Activated T-cell treated with anti-CD3 and anti-CD28 coated beads, Interleukin-2, amount 50 U/mL, for 24 hours (primary cell): ENCODE data around the gene PODNL1.

Experiments
- DNase-seq: peaks from one replicate; pipeline ENCODE4 v3.0.0-alpha.2; 2020
- H3K27ac Mint-ChIP-seq: 2 replicates; pipeline ENCODE4 v1.8.0; 2020; ENCODE audit warnings: mild to moderate bottlenecking, mixed read lengths
- H3K27me3 Mint-ChIP-seq: 2 replicates; pipeline ENCODE4 v1.8.0; 2020; ENCODE audit warnings: mixed read lengths
- H3K36me3 Mint-ChIP-seq: 2 replicates; pipeline ENCODE4 v1.8.0; 2020; ENCODE audit warnings: low read depth, mixed read lengths
- H3K4me1 Mint-ChIP-seq: 2 replicates; pipeline ENCODE4 v1.8.0; 2020; ENCODE audit warnings: low read depth, mixed read lengths
- H3K4me3 Mint-ChIP-seq: 2 replicates; pipeline ENCODE4 v1.8.0; 2020; ENCODE audit warnings: mild to moderate bottlenecking, moderate library complexity, mixed read lengths
- H3K9me3 Mint-ChIP-seq: 2 replicates; pipeline ENCODE4 v1.8.0; 2020; ENCODE audit warnings: mixed read lengths

PODNL1 gene

DNA sequence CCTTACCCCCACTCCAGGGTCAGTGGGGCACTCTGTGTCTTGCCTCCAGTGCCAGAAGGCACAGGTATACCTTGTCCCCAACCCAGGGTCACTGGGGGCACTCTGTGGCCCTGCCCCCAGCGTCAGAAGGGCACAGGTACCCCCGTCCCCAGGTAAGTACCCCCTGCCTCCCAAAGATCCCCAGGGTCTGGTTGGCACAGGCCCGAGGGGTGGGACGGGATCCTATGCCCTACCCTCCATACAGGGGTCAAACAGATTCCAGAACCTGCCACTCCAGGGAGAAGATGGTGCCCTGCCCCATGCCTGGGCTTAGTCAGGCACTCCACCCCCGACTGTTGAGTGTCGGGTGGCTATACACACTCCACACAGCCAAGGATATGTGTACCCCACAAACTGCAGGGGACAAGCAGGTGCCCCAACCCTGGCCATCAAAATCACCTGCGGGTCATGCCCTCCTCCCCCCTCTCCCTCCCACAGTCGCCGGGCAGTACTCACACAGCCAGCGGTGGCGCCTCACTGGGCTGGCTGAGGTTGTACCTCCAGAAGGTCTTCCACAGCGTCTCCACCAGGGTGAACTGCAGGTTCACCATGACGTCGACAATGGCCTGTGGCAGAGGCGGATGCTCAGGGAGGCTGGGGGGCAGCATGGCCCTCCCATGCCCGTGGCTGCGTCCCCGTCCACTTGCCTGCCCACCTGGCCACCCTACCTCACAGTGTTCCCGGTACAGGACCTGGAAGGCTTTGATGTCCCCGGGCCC, 27.9 kb upstream of the PODNL1 start:
- no peaks in the 10 kb centered on the region for H3K4me1 Mint-ChIP-seq
- H3K9me3 Mint-ChIP-seq, result no peaks in the 10 kb centered on the region
- H3K36me3 Mint-ChIP-seq, result peaks cover 64% of the 10 kb centered on the region
- no peak overlapping the region for H3K27ac Mint-ChIP-seq
- no peak overlapping the region for H3K4me3 Mint-ChIP-seq
- no peak for DNase-seq
- H3K27me3 Mint-ChIP-seq, result no peaks in the 10 kb centered on the region

GRCh38 chr19:13965377-13965896, 27.2 kb upstream of the PODNL1 start:
- no peak for DNase-seq
- Mint-ChIP-seq H3K27me3 (no peaks in the 10 kb centered on the region), H3K27ac (peak overlapping the region; percentile 37), H3K4me3 (no peak overlapping the region), H3K9me3 (no peaks in the 10 kb centered on the region), H3K4me1 (no peaks in the 10 kb centered on the region), H3K36me3 (peaks cover 66% of the 10 kb centered on the region)

- Mint-ChIP-seq H3K27me3 (no peaks in the 10 kb centered on the region), H3K4me1 (no peaks in the 10 kb centered on the region), H3K27ac (peak overlapping the region; percentile 53), H3K4me3 (no peak overlapping the region), H3K9me3 (no peaks in the 10 kb centered on the region), H3K36me3 (peaks cover 68% of the 10 kb centered on the region)
- DNase-seq, result no peak
Observed at GRCh38 chr19:13964776-13965175, 26.6 kb upstream of the PODNL1 start.

DNA sequence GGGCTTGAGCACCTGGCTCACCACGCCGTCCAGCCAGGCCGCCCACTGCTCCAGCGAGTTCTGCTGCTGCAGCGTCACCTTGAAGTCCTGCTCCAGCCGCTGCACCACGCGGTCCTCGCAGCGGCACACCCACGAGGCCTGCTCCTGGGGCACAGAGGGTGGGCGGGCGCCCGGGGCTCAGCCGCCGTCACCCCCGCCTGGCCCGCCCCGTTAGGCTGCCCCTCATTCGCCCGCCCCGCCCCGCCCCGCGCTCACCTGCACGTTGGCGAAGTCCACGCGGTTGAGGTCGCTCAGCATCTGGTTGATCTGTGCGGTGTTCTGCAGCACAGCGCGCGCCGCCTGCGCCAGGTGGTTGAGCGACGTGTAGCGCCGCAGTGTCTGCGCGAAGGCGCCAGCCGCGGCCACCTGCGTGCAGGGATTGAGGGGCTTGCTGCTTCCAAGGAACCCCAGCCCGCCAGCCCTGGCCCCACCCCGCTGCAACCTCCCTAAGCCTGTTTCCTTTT, 25.4 kb upstream of the PODNL1 start:
- H3K9me3 Mint-ChIP-seq, result no peaks in the 10 kb centered on the region
- H3K4me1 Mint-ChIP-seq, result no peaks in the 10 kb centered on the region
- H3K4me3 Mint-ChIP-seq, result no peak overlapping the region
- H3K27me3 Mint-ChIP-seq, result no peaks in the 10 kb centered on the region
- no peak for DNase-seq
- H3K36me3 Mint-ChIP-seq, result peaks cover 66% of the 10 kb centered on the region
- no peak overlapping the region for H3K27ac Mint-ChIP-seq

GRCh38 chr19:13962699-13963602, 24.7 kb upstream of the PODNL1 start:
- Mint-ChIP-seq H3K4me1 (no peaks in the 10 kb centered on the region), H3K9me3 (no peaks in the 10 kb centered on the region), H3K36me3 (peaks cover 69% of the 10 kb centered on the region), H3K4me3 (no peak overlapping the region), H3K27ac (no peak overlapping the region), H3K27me3 (no peaks in the 10 kb centered on the region)
- DNase-seq, result no peak

DNA sequence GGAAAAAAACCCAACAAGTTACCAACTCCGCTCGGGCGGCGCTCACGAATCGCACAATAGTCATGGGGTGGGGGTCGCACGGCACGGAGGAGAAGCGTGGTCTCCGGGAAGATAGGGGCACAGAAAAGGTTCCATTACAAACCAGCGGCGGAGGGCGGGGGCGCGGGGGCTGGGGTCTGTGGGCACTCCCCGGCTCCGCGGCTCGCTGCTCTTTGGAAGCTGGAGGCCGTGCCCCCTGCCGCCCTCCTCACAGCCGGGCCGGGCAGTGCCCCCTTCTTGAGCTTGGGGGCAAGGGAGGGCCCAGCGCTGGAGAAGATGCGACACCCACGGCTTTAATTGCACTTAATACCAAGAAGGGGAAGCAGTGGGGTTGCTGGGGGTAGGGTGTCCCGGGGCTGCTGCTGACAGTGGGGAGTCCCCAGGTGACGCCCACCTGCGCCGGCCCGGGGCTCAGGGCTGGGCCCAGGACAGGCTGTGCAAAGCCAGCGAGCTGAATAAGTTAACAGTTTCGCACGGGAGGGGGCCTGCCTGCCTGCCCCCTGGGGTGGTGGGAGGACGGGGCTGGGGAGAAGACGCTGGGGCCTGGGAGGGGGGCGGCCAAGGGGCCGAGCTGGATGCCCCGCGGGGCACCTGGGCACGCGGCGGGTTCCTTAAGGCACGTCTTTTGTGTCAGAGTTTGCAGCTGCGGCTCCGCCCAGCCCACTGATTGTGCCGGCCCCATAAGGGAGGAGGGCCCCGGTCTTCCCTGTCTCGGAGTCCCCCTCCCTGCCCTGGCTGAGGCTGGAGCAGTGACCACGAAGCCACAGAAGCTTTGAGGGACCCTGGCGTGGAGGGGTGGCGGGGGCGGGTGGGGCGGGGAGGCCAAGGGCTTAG, 23.8 kb upstream of the PODNL1 start:
- no peak for DNase-seq
- H3K4me1 Mint-ChIP-seq, result no peaks in the 10 kb centered on the region
- H3K27ac Mint-ChIP-seq, result peak overlapping the region; percentile 55
- no peaks in the 10 kb centered on the region for H3K27me3 Mint-ChIP-seq
- peaks cover 69% of the 10 kb centered on the region for H3K36me3 Mint-ChIP-seq
- no peak overlapping the region for H3K4me3 Mint-ChIP-seq
- H3K9me3 Mint-ChIP-seq, result no peaks in the 10 kb centered on the region

DNA sequence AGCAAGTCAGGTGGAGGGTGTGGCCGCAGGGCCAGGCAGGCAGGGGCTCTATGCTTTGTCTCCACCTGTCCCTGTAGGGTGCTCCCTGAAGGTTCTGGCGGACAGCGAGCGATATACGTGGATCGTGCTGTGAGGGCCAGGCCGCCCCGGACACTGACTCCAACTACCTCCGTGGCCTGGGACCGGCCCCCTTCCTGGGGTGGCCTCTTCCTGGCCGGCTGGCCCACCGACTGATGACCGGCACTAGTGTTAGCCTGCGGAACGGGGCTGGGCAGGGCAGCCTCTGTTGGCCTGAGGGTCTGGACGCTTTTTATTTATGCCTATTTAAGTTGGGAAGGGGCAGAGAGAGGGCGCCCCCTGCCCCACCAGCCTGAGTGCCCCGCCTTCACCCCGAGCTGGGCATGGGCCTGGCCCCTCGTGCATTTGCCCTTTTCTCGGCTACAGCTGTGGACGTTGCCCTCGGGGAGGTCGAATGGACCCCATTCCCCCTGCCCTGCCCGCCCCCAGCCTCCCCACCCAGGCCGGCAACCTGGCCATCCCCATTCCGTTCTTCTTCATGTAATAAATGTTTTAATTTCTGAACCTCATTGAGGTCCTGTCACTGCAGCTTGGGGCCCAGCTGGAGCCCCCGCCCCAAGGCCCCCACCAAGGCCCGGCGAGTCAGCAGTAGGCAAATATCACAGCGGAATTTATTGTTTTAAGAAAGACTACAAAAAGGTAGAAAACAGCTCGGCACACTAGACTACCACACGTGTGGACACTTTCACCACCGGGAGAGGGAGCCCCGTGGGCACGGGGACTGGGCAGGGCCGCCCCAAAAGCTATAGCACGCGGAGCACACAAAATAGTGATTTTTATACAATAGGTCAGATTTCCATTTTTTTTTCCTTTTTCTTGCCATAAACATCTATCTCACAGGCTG, 22.9 kb upstream of the PODNL1 start:
- H3K4me1 Mint-ChIP-seq, result no peaks in the 10 kb centered on the region
- H3K9me3 Mint-ChIP-seq, result no peaks in the 10 kb centered on the region
- no peak overlapping the region for H3K4me3 Mint-ChIP-seq
- no peak for DNase-seq
- peaks cover 71% of the 10 kb centered on the region for H3K36me3 Mint-ChIP-seq
- peak overlapping the region; percentile 55 for H3K27ac Mint-ChIP-seq
- H3K27me3 Mint-ChIP-seq, result no peaks in the 10 kb centered on the region

DNA sequence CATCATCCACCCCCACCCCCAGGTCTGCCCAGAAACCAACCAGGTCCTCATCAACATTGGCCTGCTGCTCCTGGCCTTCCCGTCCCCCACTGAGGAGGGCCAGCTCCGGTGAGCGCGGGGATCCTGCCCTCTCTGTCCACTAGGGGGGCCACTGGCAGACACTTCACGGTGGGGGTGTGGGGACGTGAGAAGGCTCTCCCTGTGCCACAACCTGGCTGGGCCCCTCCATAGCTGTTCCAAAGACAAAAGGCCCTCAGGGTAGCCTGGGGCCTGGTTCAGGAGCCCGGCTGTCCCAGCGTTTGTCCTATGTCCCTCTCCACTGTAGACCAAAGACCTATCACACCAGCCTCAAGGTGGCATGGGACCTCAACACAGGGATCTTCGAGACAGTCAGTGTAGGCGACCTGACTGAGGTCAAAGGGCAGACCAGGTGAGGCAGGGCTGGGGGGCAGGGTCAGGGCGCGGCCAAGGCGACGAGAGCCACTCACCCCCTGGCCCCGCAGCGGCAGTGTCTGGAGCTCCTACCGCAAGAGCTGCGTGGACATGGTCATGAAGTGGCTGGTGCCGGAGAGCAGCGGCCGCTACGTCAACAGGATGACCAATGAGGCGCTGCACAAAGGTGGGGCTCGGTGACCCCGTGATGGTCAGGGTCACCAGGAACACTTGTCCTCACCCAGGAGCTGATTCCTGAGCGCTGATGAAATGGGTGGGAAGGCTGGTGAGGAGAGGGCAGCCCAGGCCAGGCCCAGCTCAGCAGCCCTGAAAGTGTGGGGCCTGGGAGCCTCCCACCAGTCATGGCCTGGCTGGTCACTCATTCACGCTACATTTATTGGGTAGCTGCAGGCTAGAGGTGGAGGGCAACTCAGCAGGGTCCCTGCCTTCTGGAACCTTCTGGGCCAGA, 22.0 kb upstream of the PODNL1 start:
- no peaks in the 10 kb centered on the region for H3K9me3 Mint-ChIP-seq
- peaks cover 73% of the 10 kb centered on the region for H3K36me3 Mint-ChIP-seq
- no peaks in the 10 kb centered on the region for H3K4me1 Mint-ChIP-seq
- DNase-seq, result no peak
- peak overlapping the region; percentile 40 for H3K27ac Mint-ChIP-seq
- H3K27me3 Mint-ChIP-seq, result no peaks in the 10 kb centered on the region
- no peak overlapping the region for H3K4me3 Mint-ChIP-seq

GRCh38 chr19:13959141-13959961, 21.1 kb upstream of the PODNL1 start:
- H3K4me1 Mint-ChIP-seq, result peaks cover 3% of the 10 kb centered on the region
- DNase-seq, result no peak
- H3K27ac Mint-ChIP-seq, result no peak overlapping the region
- peaks cover 73% of the 10 kb centered on the region for H3K36me3 Mint-ChIP-seq
- no peaks in the 10 kb centered on the region for H3K27me3 Mint-ChIP-seq
- no peak overlapping the region for H3K4me3 Mint-ChIP-seq
- H3K9me3 Mint-ChIP-seq, result no peaks in the 10 kb centered on the region

- no peak for DNase-seq
- Mint-ChIP-seq H3K27me3 (no peaks in the 10 kb centered on the region), H3K27ac (peak overlapping the region; percentile 63), H3K4me1 (peaks cover 15% of the 10 kb centered on the region), H3K4me3 (no peak overlapping the region), H3K9me3 (no peaks in the 10 kb centered on the region), H3K36me3 (peaks cover 74% of the 10 kb centered on the region)
Observed at GRCh38 chr19:13958043-13958442, 19.8 kb upstream of the PODNL1 start.

DNA sequence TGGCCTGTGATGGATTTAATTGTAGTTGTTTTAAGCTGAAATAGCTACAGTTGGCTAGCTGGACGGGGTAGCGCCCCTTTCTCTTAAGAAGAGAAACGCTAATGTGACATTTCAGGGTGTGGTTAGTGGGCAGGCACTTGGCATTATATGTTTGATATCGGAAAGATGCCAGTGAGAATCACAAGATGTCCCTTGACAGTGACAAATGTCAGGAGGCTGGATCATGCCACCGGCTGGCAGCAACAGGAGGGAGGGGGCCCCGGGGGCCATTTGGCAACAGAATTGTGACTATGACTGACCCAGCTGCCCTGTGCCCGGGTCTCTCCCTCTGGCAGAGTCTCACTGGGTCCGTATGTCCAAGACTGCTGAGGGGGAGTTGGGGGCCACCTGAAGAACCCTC, 18.8 kb upstream of the PODNL1 start:
- Mint-ChIP-seq H3K36me3 (peaks cover 76% of the 10 kb centered on the region), H3K27me3 (no peaks in the 10 kb centered on the region), H3K9me3 (no peaks in the 10 kb centered on the region), H3K27ac (no peak overlapping the region), H3K4me3 (no peak overlapping the region), H3K4me1 (peaks cover 16% of the 10 kb centered on the region)
- DNase-seq, result no peak

GRCh38 chr19:13956365-13956744, 18.1 kb upstream of the PODNL1 start:
- Mint-ChIP-seq H3K4me1 (peaks cover 22% of the 10 kb centered on the region), H3K27me3 (no peaks in the 10 kb centered on the region), H3K36me3 (peaks cover 72% of the 10 kb centered on the region), H3K9me3 (no peaks in the 10 kb centered on the region), H3K27ac (no peak overlapping the region), H3K4me3 (no peak overlapping the region)
- no peak for DNase-seq
